NCI-H1092 treated with DMSO at 0.1 percent for 48 hours (cell line): ENCODE results near the gene THOC3.
"Not testable (repeated sequence)": the region's sequence is repeated elsewhere in the genome, so short reads cannot be mapped to it uniquely, and the experiment has no call there.

Source experiments
- DNase-seq: peaks from one replicate; lab custom pipeline; 2025; lab: John Stamatoyannopoulos, UW

THOC3 gene

GRCh38 chr5:175967471-175968372 is at the start of gene THOC3:
THOC3 (minus strand) TSS chr5:175968315; CDS start chr5:175968208, 107 bp downstream.
- DNase-seq: not testable (repeated sequence)

- not testable (repeated sequence) for DNase-seq
Observed at GRCh38 chr5:176017324-176017723, 49.2 kb upstream of the THOC3 start.

GRCh38 chr5:176014360-176014759 is 46.2 kb upstream of the THOC3 start:
- not testable (repeated sequence) for DNase-seq

GRCh38 chr5:176011088-176011487 is 43.0 kb upstream of the THOC3 start:
- not testable (repeated sequence) for DNase-seq

- DNase-seq: not testable (repeated sequence)
Observed at GRCh38 chr5:176010202-176010601, 42.1 kb upstream of the THOC3 start.

- DNase-seq: not testable (repeated sequence)
Observed at GRCh38 chr5:176007220-176007619, 39.1 kb upstream of the THOC3 start.

GRCh38 chr5:176006819-176007218 is 38.7 kb upstream of the THOC3 start:
- not testable (repeated sequence) for DNase-seq

GRCh38 chr5:175997979-175998378 is 29.9 kb upstream of the THOC3 start:
- DNase-seq: not testable (repeated sequence)

- not testable (repeated sequence) for DNase-seq
Observed at GRCh38 chr5:175997495-175997894, 29.4 kb upstream of the THOC3 start.

- DNase-seq: not testable (repeated sequence)
Observed at GRCh38 chr5:175996791-175997190, 28.7 kb upstream of the THOC3 start.

GRCh38 chr5:175995506-175995905 is 27.4 kb upstream of the THOC3 start:
- DNase-seq: not testable (repeated sequence)

GRCh38 chr5:175979371-175979995 is 11.4 kb upstream of the THOC3 start:
- DNase-seq: not testable (repeated sequence)

- DNase-seq: not testable (repeated sequence)
Observed at GRCh38 chr5:175968381-175968780, 266 bp upstream of the THOC3 start.

GRCh38 chr5:175962329-175962728 is 5.8 kb downstream of the THOC3 start:
- not testable (repeated sequence) for DNase-seq

GRCh38 chr5:175960228-175960627 is 7.9 kb downstream of the THOC3 start:
- DNase-seq: not testable (repeated sequence)

- not testable (repeated sequence) for DNase-seq
Observed at GRCh38 chr5:175958515-175958914, 9.6 kb downstream of the THOC3 start.

GRCh38 chr5:175954107-175954506 is 14.0 kb downstream of the THOC3 start:
- DNase-seq: not testable (repeated sequence)

GRCh38 chr5:175952810-175953209 is 15.3 kb downstream of the THOC3 start:
- DNase-seq: not testable (repeated sequence)

GRCh38 chr5:175951339-175951969 is 16.7 kb downstream of the THOC3 start:
- DNase-seq: not testable (repeated sequence)

GRCh38 chr5:175948329-175949108 is 19.6 kb downstream of the THOC3 start:
- not testable (repeated sequence) for DNase-seq

GRCh38 chr5:175943253-175943652 is 24.9 kb downstream of the THOC3 start:
- DNase-seq: not testable (repeated sequence)

- not testable (repeated sequence) for DNase-seq
Observed at GRCh38 chr5:175940632-175941031, 27.5 kb downstream of the THOC3 start.
